Transverse colon (tissue), 4 donors: Measurements from ENCODE around the gene QRICH1. TPM values are rescaled to one million over a fixed set of nuclear protein-coding genes. Genes with fewer than 3 reads are reported as not detected.

ENCODE experiments used
- DNase-seq: peaks from one replicate; pipeline ENCODE4 v3.0.0-alpha.2; 2019
- H3K27ac ChIP-seq, 4 donors: fragments of 200-600 bp; sonication (generic); 2 replicates each; pipeline ENCODE4 v1.5.1; 2016 to 2018; ENCODE audit warnings: inconsistent platforms in 4 of 4
- H3K27me3 ChIP-seq: fragments of 200-600 bp; sonication (generic); 2 replicates; pipeline ENCODE4 v1.5.1; 2017; ENCODE audit warnings: inconsistent platforms
- H3K36me3 ChIP-seq, 4 donors: fragments of 200-600 bp; sonication (generic); 2 replicates each; pipeline ENCODE4 v1.5.1; 2017 to 2019; ENCODE audit warnings: inconsistent platforms in 4 of 4
- H3K4me1 ChIP-seq, 4 donors: fragments of 200-600 bp; sonication (generic); 2 replicates each; pipeline ENCODE4 v1.5.1; 2017 to 2020; ENCODE audit warnings: inconsistent platforms in 4 of 4
- H3K4me3 ChIP-seq, 4 donors: fragments of 200-600 bp; sonication (generic); 1 replicate in 1 of 4; 2 replicates in 3 of 4; pipeline versions ENCODE4 v1.5.1 to v1.6.1; 2017 to 2019; ENCODE audit warnings: inconsistent platforms in 4 of 4
- H3K9me3 ChIP-seq, 2 donors: fragments of 200-600 bp; sonication (generic); 2 replicates each; pipeline ENCODE4 v1.5.1; 2017 to 2019; ENCODE audit warnings: inconsistent platforms in 2 of 2
- CTCF ChIP-seq, 5 experiments: fragments of 200-600 bp in 3 of 5; fragments of 450-650 bp in 2 of 5; sonication (generic) in 3 of 5; IDR thresholded peaks; 1 replicate in 2 of 5; 2 replicates in 3 of 5; pipeline ENCODE4 v1.5.1; 2016 to 2017; ENCODE audit warnings: antibody characterized with exemption in 5 of 5, inconsistent platforms in 3 of 5, mild to moderate bottlenecking in 2 of 5, moderate library complexity in 1 of 5
- EP300 ChIP-seq: sonication (generic); formaldehyde crosslinking; IDR thresholded peaks from one replicate; pipeline ENCODE4 v1.6.1; 2017; ENCODE audit warnings: antibody characterized with exemption, low read depth
- POLR2A ChIP-seq: fragments of 450-650 bp; IDR thresholded peaks from one replicate; pipeline ENCODE4 v1.6.1; 2016; ENCODE audit warnings: antibody characterized with exemption, mild to moderate bottlenecking, moderate library complexity
- POLR2AphosphoS5 ChIP-seq, 3 donors: sonication (generic); formaldehyde crosslinking; IDR thresholded peaks; one replicate each; pipeline ENCODE4 v1.6.1; 2016; ENCODE audit warnings: antibody characterized with exemption in 3 of 3
- WGBS, 2 donors: methylation state at CpG; one replicate each; pipeline ENCODE4 v1.1.5; 2018; ENCODE audit warnings: low coverage in 1 of 2; 5-methylcytosine and 5-hydroxymethylcytosine counted together
- in situ Hi-C, 4 donors: fragments of 200-750 bp; cut with MboI; loops; one replicate each; pipeline versions ENCODE4 v1.15.0 to v1.15.1; 2017; ENCODE audit warnings: low sequenced_read_pairs in 3 of 4, low pct_ligation_motif_present in 1 of 4, low pct_unique_long_range_greater_than_20kb in 1 of 4
- intact Hi-C: fragments of 100-400 bp; cut with DNase I; formaldehyde crosslinking; loops from one replicate; pipeline ENCODE4 v1.15.1; 2023; ENCODE audit warnings: low total_unique reads
- total RNA-seq, 4 donors: library from RNA; depleted of rRNA; stranded (reverse); fragments of >200 nt; gene quantifications; one replicate each; pipeline ENCODE4 v1.1.0, GENCODE V29; 2016

Gene QRICH1
- total RNA-seq, 4 donors from 2014 or later, result 76.4 to 122 (median 84.7) TPM

GRCh38 chr3:49034650-49035049 lies 59.2 kb downstream of the QRICH1 start:
- intact Hi-C loops, result no loop called here
- TF ChIP-seq CTCF (IDR thresholded peaks at IDR 0.05) (no peak), EP300 (no peak), POLR2AphosphoS5 (IDR thresholded peaks at IDR 0.05) (no peak), POLR2A (no peak)
- Histone ChIP-seq H3K27ac (no peak overlapping the region), H3K4me1 (peaks cover 0 to 3% (median under 1%) of the 10 kb centered on the region in 4 donors), H3K27me3 (no peaks in the 10 kb centered on the region), H3K9me3 (no peaks in the 10 kb centered on the region), H3K36me3 (peaks cover 0 to 38% (median 8%) of the 10 kb centered on the region in 4 donors), H3K4me3 (no peak overlapping the region)
- WGBS, 2 donors, result 89% methylated on average over 2 of the region's 2 CpGs; no CpG with 5 or more reads in 1 of the 2 donors
- no peak for DNase-seq
- in situ Hi-C loops, result no loop called here

GRCh38 chr3:49032646-49033304 lies 61.1 kb downstream of the QRICH1 start:
- WGBS, 2 donors, result 94% methylated on average over 6 of the region's 6 CpGs; no CpG with 5 or more reads in 1 of the 2 donors
- in situ Hi-C loops (no loop called here), intact Hi-C loops (no loop called here)
- TF ChIP-seq EP300 (no peak), POLR2A (no peak), CTCF (IDR thresholded peaks at IDR 0.05) (no peak), POLR2AphosphoS5 (IDR thresholded peaks at IDR 0.05) (no peak)
- no peak overlapping the region for H3K4me3 ChIP-seq
- peaks cover 0 to 28% (median 8%) of the 10 kb centered on the region in 4 donors for H3K36me3 ChIP-seq
- H3K27me3 ChIP-seq, result no peaks in the 10 kb centered on the region
- H3K27ac ChIP-seq, result no peak overlapping the region
- H3K9me3 ChIP-seq, result no peaks in the 10 kb centered on the region
- DNase-seq, result no peak
- peaks cover 10 to 17% (median 14%) of the 10 kb centered on the region in 4 donors for H3K4me1 ChIP-seq

- in situ Hi-C loops, result no loop called here
- Histone ChIP-seq H3K9me3 (no peaks in the 10 kb centered on the region), H3K27me3 (no peaks in the 10 kb centered on the region), H3K4me1 (peaks cover 10 to 18% (median 15%) of the 10 kb centered on the region in 4 donors), H3K4me3 (no peak overlapping the region), H3K36me3 (peaks cover 0 to 24% (median 12%) of the 10 kb centered on the region in 4 donors), H3K27ac (peak overlapping the region in 1 of 4 donors; percentile 94)
- intact Hi-C loops, result no loop called here
- no peak for TF ChIP-seq CTCF (IDR thresholded peaks at IDR 0.05)
- no peak for TF ChIP-seq EP300
- no peak for TF ChIP-seq POLR2A
- TF ChIP-seq POLR2AphosphoS5 (IDR thresholded peaks at IDR 0.05), result no peak
- WGBS, 2 donors, result 90% methylated on average over 6 of the region's 6 CpGs; no CpG with 5 or more reads in 1 of the 2 donors
- DNase-seq, result no peak
These were observed 63.5 kb downstream of the QRICH1 start for GRCh38 chr3:49030321-49030720.

- Histone ChIP-seq H3K9me3 (no peaks in the 10 kb centered on the region), H3K27ac (peak overlapping the region; percentile 89 to 96 (median 92)), H3K4me3 (peak overlapping the region in 3 of 4 donors; percentile 38 to 64 (median 60)), H3K4me1 (peaks cover 10 to 21% (median 15%) of the 10 kb centered on the region in 4 donors), H3K36me3 (peaks cover 0 to 32% (median 12%) of the 10 kb centered on the region in 4 donors), H3K27me3 (no peaks in the 10 kb centered on the region)
- in situ Hi-C loops (no loop called here), intact Hi-C loops (no loop called here)
- no peak for DNase-seq
- 1% methylated on average over 7 of the region's 7 CpGs; no CpG with 5 or more reads in 1 of the 2 donors for WGBS, 2 donors
- TF ChIP-seq CTCF (IDR thresholded peaks at IDR 0.05) (no peak), EP300 (no peak), POLR2AphosphoS5 (IDR thresholded peaks at IDR 0.05) (no peak), POLR2A (no peak)
These were observed 64.3 kb downstream of the QRICH1 start for GRCh38 chr3:49029563-49029884.
